ENCODE measurements around the gene SH3RF3.

SH3RF3 gene

DNA sequence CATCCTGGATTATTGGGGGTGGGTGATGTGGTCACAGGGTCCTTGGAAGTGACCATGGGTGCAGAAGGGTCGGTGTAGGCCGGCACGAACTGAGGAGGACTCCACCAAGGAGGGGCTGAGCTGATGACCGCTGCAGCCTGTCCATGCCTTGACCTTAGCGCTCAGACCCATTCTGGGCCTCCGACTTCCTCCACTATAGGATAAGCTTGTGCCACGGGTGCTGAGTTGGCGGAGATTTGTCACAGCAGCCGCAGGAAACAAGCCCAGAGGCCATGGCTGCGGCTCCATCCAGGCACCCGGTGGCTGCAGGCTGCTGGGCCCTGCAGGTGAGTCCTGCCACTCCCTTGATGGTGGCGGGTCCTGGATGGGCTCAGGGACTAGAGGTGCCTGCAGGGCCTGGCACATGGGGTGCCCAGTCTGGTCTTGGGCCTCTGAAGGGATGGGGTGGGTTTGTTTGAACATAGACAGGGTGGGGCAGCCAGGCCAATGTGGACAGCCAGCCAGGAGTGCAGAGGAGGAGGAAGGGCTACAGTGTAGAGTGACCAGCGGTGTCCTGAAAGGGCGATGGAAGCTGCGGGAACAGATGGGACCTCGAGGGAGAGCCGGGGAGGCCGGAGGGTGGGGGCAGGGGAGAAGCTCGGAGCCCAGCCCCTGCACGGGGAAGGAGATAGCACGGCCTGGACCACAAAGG lies 400.0 kb downstream of the SH3RF3 start:
- TF ChIP-seq, protein P1, sequence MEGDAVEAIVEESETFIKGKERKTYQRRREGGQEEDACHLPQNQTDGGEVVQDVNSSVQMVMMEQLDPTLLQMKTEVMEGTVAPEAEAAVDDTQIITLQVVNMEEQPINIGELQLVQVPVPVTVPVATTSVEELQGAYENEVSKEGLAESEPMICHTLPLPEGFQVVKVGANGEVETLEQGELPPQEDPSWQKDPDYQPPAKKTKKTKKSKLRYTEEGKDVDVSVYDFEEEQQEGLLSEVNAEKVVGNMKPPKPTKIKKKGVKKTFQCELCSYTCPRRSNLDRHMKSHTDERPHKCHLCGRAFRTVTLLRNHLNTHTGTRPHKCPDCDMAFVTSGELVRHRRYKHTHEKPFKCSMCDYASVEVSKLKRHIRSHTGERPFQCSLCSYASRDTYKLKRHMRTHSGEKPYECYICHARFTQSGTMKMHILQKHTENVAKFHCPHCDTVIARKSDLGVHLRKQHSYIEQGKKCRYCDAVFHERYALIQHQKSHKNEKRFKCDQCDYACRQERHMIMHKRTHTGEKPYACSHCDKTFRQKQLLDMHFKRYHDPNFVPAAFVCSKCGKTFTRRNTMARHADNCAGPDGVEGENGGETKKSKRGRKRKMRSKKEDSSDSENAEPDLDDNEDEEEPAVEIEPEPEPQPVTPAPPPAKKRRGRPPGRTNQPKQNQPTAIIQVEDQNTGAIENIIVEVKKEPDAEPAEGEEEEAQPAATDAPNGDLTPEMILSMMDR (IDR thresholded peaks at IDR 0.05; ENCODE audit: low read length, missing control alignments) = no peak
- no peak for DNase-seq (ENCODE audit: low read depth)
- no peak overlapping the region for H3K4me3 ChIP-seq (replicated peaks; ENCODE audit: low read depth, low read length)

DNA sequence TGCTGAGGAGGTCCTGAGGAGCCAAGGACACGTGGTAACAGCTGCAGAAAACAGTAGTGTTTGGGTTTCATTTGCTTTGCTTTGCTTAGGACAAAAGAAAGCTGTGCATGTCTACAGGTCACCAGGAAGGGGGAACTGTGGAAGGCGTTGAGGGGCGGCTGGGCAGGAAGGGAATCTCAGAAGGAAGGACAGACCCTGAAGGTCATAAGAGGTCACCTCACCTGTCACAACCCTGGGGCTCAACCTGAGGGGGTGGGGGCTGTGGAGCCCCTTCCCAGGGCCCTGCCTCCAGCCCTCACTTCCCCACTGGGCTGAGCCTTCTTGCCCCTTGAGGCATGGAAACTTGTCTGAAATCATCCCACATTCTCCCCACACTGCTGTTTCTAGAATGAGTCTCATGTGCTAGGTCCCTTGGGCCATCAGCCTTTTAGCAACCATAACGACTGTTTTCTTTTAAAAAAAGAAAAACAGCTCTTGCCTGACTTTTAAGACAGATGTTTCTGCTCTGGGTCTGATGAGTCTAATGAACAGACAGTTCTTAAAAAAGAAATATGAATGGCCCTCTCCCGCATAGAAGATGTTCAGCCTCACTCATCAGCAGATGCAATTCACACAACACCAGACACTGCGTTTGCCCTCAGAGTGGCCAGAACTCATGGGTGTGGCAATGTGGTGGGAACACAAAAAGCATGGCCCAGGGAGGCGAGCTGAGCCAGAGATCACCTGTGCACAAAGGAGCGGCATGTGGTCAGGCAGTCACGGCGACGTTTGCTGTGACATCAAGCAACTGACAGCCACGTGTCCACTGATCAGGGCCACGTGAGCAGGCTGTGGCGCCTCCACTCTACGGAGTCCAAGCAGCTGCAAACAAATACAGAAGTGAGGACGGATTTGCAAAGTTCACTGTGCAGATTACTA lies 400.8 kb downstream of the SH3RF3 start:
- no peak overlapping the region for H3K4me3 ChIP-seq (replicated peaks; ENCODE audit: low read depth, low read length)
- TF ChIP-seq, protein P1 (IDR thresholded peaks at IDR 0.05; ENCODE audit: low read length, missing control alignments) = no peak
- DNase-seq (ENCODE audit: low read depth) = no peak

DNA sequence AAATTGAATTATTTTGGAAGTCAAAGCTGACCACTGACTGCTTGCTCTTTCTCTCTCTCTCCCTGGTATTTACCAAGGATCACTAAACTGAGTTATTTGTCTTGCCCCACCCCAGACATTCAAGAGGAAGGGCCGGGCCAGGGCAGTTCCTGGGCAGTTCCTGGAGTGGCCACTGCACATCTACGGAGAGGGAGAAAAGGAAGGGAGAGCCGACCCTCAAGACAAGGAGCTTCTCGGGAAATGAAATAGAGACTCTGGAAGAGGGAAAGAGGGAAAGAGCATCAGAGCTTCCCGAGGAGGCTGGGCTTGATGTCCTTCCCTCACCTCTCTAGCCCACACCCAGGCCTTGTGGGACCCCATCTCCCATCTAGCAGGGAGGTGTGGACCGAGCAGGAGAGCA lies 401.7 kb downstream of the SH3RF3 start:
- no peak overlapping the region for H3K4me3 ChIP-seq (replicated peaks; ENCODE audit: low read depth, low read length)
- DNase-seq (ENCODE audit: low read depth) = no peak
- TF ChIP-seq, protein P1 (IDR thresholded peaks at IDR 0.05; ENCODE audit: low read length, missing control alignments) = no peak

DNA sequence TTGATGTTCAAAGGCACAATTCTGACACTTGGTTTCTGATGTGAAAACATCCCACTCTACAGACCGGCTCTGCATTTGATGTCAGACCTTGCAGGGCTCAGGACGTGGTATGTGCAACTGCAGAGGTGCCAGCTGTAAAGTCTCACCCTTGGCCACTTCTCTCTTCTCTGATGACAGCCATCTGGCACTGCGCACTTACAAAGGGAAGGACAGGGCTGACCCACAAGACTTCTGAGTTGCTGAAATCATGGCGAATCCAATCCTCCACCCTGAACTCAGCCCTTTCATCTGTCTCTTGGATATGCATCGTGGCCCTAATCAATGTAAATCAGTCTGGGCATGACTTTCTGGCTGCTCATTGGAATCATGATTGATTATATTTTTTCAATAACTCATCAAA lies 402.2 kb downstream of the SH3RF3 start:
- TF ChIP-seq, protein P1 (IDR thresholded peaks at IDR 0.05; ENCODE audit: low read length, missing control alignments) = no peak
- H3K4me3 ChIP-seq (replicated peaks; ENCODE audit: low read depth, low read length) = no peak overlapping the region
- no peak for DNase-seq (ENCODE audit: low read depth)

DNA sequence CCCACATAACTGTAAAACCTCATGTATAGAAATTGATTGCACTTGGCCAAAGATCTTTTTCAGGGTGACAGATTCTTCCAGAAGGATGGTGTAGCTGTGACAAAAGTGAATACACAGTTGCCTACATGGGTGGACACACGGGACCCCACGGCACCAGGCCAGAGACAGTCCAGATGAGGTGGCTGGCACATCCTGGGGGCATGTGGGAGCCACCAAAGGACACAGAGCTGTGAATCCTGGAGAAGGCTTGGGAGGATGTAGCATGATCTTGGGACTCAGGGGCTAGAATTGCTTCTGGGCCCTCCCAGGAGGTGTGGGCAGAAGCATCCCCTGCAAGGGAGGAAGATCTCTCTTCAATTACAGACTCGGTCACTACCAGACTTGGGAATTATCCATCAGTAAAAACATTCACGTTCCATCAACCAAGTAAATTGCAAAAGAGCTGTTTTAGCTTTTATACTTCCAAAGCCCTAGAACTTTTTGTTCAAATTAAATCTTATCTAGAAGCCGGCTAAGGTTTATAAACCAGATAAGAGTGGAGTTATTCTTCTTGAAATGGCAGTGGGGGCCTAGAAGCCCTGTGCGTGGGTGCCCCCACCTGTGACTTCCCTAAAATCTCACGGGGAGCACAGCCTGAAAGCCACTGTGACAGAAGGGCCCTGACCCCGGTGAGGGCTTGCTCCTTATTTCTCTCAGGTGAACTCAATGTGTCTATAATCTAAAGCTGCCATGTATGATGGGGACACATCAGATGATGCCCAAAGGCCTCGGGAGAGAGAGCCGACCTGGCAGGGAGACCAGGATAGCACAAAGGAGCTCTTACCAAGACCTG lies 403.1 kb downstream of the SH3RF3 start:
- no peak overlapping the region for H3K4me3 ChIP-seq (replicated peaks; ENCODE audit: low read depth, low read length)
- no peak for DNase-seq (ENCODE audit: low read depth)
- TF ChIP-seq, protein P1 (IDR thresholded peaks at IDR 0.05; ENCODE audit: low read length, missing control alignments) = no peak

DNA sequence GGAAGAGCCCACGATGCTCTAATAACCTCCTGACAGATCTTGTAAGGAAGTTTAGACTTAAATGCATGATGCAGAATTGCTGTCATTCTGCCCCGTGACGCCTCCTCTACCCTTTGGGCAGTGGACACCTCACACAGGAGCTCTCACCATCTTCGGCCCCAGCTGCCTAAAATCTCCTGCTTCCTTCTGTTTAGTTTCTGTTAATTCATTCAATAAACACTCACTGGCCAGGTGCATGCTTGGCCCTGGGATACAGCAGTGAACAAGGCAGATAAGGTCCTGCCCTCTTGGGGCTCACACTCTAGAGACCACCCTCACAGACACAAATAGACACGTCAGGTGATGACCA lies 403.7 kb downstream of the SH3RF3 start:
- H3K4me3 ChIP-seq (replicated peaks; ENCODE audit: low read depth, low read length) = no peak overlapping the region
- no peak for DNase-seq (ENCODE audit: low read depth)
- TF ChIP-seq, protein P1 (IDR thresholded peaks at IDR 0.05; ENCODE audit: low read length, missing control alignments) = no peak
